GM19395 (cell line): ENCODE results near the gene TMEM121.
A peak's percentile ranks its signal among the peaks of the same experiment; 100 is the strongest.

Source experiments
- ATAC-seq: cut with Tn5 transposase; IDR thresholded peaks from one replicate; pipeline ENCODE4 v1.9.1; 2021; ENCODE audit warnings: mild to moderate bottlenecking, moderate library complexity; ENCODE audit not compliant: unreplicated experiment

The TMEM121 gene

GRCh38 chr14:105486974-105487448, 39.4 kb upstream of the TMEM121 start:
- no peak for ATAC-seq

GRCh38 chr14:105487449-105487985, 38.9 kb upstream of the TMEM121 start:
- no peak for ATAC-seq

GRCh38 chr14:105487986-105488777, 38.2 kb upstream of the TMEM121 start:
- ATAC-seq, result no peak

DNA sequence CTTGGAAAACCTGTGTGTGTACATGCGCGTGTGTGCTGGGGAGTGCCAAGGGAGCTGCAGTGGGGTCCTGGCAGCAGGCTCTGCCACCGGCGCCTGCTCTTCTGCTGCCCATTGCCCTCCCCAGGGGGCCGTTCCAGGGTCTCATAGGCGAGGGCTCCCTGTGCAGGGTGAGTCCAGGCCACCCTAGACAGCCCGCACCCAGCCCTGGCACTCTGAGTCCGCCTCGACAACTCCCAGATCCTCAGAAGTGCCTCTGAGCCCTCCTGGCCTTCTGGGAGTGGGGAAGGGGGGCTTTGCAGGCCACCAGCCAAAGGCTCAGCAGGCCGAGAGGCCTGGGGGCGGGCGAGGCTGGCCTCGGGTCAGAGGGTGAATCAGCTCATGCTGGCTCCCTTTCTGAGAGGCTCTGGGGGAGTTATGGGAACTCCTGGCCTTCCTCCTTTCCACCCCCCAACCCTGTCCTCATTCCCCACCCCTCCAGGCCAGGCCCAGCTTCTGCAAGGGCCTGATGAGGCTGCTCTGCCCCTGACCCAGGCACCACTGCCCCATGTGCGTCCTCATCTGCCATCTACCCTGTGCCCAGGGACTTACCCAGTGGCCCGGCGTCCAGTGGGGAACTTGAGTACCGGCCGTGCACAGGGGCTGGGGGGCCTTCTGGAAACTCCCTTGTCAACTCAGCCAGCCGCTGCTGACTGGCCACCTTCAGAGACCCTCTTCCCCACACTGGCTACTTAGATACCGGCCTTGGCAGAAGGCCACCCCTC, 37.4 kb upstream of the TMEM121 start:
- ATAC-seq, result no peak

DNA sequence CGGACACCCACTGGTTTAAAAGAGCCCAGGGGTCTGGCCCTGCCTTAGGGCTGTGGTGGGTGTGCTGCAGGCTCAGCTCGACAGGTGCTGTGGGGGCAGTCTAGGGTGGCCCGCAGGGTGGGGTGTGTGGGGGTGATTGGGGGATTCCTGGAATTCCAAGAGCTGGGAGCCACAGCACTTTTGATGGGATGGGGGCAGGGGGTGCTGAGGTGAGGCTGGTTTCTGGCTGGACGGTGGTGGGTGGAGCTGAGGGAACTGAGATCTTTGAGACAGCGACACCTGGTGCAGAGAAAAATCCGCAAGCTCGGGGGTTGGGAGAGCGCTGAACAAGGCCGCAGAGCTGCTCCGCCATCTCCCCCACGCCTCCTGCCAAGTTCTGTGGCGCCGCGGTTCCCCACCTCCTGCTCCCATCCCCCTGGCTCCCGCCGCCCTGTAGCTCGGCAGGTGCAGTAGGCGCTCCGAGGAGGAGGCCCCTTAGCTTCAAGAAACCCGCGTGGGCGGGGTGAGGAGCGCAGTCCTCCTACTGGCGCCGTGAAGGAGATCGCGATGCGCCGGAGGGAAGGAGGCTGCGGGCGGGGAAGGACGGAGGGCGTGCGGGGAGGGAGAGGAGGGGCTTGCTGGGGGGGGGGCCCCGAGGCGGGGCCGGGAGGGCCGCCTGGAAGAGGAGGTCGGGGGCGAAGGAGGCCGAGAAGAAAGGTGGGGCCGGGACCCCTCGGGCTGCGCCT, 36.7 kb upstream of the TMEM121 start:
- no peak for ATAC-seq

GRCh38 chr14:105490267-105490571, 36.2 kb upstream of the TMEM121 start:
- no peak for ATAC-seq

DNA sequence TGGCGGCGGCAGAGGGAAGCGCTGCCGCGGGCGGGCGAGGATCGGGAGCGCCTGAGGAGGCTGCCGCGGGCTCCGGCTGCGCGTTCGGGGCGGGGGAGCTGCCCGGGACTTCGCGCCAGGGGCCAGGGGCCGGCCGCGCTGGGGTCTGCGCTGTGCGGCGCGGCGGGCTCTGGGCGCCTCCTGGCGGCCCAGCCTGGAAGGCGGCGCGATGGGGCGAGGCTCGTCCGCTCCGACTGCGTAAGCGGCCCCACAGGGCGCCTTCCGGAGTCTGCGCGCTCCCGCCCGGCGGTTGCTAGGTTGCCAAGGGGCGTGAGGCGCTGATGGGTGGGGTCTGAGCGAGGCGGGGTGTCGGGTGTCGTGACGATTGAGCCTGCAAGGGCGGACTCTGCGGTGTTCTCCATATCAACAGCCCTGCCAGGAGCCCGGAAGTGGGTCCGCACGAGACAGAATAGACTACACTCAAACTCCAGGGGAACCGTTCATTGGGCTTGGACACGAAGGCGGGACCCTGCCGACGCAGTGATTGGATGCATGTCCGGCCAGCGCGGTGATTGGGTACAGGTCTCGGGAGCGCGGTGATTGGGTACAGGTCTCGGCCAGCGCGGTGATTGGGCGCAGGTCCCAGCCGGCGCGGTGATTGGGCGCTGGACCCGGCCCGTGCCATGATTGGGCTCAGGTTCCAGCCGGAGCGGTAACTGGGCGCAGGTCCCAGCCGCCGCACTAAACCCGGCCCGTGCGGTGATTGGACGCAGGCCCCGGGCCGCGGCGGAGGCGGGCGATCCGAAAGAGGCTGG, 35.6 kb upstream of the TMEM121 start, which contains the start of gene TEDC1:
TEDC1 (plus strand) TSS at position 675 of the 794 bp plus-strand sequence. CDS start 130 bp downstream, outside the sequence.
- ATAC-seq, result peak; percentile 79

GRCh38 chr14:105491366-105491973, 34.9 kb upstream of the TMEM121 start:
- no peak for ATAC-seq

- ATAC-seq, result no peak
Observed at GRCh38 chr14:105492031-105492970, 34.1 kb upstream of the TMEM121 start.

GRCh38 chr14:105492971-105493871, 33.2 kb upstream of the TMEM121 start:
- ATAC-seq, result no peak

- no peak for ATAC-seq
Observed at GRCh38 chr14:105493921-105494605, 32.3 kb upstream of the TMEM121 start.

DNA sequence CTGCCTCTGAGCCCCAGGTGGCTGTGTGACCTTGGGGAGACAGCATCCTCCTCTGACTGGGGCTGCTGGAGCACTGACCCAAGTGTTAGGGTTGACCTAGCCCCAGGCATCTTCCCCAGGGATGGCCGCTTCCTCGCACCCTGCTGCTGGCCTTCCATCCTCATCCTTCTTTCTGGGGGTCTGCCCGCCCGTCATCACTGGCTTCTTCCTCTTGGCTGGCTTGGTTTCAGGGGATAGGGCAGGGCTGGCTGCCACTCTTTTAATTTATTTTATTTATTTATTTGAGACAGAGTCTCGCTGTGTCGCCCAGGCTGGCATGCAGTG, 31.8 kb upstream of the TMEM121 start:
- ATAC-seq, result no peak

DNA sequence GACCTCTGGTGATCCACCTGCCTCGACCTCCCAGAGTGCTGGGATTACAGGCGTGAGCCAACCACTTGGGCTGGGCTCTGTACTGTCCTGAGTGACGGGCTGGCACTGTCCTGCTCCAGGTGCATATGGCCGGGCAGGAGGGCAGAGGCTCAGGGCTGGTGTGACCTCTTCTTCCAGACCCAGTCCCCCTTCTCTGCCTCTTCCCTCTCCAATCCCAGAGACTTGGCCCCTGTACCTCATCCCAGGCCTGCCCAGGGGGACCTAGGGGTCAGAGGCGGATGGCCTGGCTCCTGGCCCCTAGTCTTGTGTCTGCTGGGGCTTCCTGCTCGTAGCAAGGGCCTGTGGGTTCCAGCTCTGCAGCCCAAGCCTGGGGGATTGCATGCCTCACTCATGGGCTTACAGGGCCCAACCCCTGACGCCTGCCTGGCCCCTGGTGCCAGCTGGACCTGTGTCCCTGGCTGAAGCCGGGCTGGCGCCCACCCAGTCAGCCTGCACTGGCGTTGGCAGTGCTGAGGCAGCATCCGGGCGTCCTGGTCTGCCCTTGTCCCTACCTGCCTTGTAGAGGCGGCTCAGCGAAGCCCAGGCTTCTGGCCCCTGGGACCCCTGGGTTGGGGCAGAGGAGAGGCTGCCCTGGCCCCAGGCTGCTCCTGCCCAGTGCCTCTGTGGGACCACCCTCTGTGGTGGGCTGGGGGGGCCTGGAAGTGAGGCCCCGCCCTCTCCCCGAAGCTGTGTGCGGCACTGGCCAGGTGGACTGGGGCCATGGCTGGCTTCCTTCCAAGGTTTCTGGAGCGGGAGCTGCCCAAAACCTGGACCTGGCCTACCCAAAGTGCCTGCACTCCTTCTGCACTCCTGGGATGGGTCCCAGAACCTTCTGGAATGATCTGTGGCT, 31.0 kb upstream of the TMEM121 start:
- ATAC-seq, result no peak

DNA sequence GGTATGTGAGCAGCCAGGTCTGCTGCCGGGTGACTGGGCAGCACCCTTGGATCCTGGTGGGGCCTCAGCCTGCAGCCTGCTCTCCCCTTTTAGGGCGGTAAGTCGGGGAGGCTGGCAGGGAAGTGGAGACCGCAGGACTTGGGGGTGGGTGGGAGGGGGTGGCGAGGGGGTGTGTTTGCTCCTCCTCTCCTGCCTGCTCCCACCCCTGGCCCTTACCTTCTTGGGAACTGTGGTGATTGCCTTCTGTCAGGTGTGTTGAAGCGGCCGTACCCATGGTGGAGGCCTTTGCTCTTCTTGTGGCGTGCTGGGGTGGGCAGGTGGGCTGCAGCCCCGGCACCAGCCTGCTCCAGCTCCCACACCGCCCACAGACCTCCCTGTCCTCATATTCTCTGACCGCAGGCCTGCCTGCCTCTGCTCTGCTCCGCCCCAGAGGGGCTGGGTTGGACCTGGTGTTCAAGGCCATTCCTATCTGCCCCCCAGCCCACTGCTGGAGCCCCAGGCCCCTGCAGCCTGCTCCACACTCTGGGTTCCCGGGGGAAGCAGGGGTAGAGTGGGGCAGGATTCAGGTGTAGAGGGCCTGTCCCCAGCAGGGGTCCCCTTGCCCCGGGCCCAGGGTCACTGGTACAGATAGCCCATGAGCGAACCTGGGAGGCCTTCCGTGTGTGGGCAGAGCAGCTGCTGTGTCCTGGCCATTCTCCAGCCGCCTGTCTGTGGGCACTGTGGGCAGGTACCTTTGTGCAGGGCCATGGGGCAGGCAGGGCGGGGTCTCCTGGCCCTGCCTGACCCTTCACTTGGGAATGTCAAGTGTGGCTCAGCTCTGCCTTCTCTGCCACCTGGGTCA, 30.2 kb upstream of the TMEM121 start:
- ATAC-seq, result no peak

- no peak for ATAC-seq
Observed at GRCh38 chr14:105496831-105497591, 29.4 kb upstream of the TMEM121 start.
